Measurements from ENCODE around the gene SFMBT2.

DNA sequence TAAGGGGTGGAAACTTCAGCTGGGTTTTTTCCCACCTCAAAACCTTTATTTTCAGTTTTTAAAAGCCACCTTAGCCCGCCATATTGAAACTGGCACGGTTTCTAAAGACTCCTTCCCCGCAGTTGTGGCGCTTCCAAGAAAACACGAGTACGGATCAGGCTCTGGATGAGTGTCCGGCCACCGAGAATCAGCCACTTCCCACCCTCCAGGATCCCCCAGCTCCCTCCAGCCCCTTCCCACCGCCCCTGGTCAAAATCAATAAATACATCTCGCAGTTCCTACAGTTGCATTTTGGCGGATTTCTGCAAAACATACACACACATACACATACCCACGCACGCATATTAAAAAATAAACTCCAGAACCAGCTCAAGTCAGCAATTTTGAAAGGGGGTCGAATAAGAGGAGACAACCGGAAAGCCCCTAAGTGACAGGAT, 1.1 kb downstream of the SFMBT2 start:
- TF ChIP-seq, protein P1, sequence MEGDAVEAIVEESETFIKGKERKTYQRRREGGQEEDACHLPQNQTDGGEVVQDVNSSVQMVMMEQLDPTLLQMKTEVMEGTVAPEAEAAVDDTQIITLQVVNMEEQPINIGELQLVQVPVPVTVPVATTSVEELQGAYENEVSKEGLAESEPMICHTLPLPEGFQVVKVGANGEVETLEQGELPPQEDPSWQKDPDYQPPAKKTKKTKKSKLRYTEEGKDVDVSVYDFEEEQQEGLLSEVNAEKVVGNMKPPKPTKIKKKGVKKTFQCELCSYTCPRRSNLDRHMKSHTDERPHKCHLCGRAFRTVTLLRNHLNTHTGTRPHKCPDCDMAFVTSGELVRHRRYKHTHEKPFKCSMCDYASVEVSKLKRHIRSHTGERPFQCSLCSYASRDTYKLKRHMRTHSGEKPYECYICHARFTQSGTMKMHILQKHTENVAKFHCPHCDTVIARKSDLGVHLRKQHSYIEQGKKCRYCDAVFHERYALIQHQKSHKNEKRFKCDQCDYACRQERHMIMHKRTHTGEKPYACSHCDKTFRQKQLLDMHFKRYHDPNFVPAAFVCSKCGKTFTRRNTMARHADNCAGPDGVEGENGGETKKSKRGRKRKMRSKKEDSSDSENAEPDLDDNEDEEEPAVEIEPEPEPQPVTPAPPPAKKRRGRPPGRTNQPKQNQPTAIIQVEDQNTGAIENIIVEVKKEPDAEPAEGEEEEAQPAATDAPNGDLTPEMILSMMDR (IDR thresholded peaks at IDR 0.05): no peak
- TF ChIP-seq POLR2A (IDR thresholded peaks at IDR 0.05): no peak

Measured in right lobe of liver (tissue), 4 donors.